VCaP (cell line): Measurements from ENCODE around the gene AP1G2.
A peak's percentile ranks its signal among the peaks of the same experiment; 100 is the strongest.

Experiments used
- H3K27ac ChIP-seq: fragments of 450-650 bp; 2 replicates; pipeline ENCODE4 v1.5.1; 2017
- TF ChIP-seq, protein P1 (sequence below): fragments of 450-650 bp; conservative IDR thresholded peaks from 2 replicates; pipeline ENCODE4 v1.5.1; 2017; ENCODE audit warnings: mild to moderate bottlenecking, moderate library complexity

Gene AP1G2

DNA sequence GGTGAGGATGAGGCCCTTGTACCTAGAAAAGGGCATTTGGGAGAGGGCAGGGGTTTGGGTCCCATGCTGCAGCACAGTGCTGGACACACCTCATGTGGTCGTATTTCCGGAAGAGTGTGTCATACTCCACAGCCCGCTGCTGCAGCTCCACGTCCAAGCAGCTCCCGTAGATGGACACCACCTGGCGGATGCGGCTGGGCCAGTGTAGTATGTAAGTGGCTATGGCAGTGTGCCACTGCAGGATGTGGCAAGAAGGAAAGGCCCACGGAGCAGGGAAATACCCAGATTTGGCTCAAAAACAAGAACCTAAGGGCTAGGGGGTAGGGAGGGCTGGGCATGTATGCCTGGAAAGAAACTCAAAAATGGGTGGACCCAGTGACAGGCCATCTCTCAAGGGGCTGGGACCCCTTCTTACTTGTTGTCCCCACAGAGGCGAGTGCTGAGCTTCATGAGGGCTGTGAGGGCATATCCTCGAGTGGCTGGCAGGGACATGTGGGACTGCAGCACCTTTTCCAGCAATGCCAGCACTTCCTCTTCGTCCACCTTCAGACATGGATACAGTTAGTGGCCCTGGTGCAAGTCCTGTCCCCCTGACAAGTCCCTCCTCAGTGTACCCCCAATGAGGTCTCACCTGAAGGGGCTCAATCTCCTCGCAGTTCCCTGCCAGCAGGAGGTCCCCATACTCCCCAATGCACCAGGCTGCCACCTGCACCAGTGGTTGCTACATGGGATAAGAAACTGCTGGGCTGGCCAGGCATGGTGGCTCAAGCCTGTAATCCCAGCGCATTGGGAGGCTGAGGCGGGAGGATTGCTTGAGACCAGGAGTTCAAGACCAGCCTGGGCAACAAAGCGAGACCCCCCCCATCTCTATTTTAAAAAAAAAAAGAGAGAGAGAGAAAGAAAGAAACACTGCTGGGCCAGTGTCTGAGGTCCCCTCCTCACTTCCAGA is 5.4 kb downstream of the AP1G2 start:
- no peak overlapping the region for H3K27ac ChIP-seq

DNA sequence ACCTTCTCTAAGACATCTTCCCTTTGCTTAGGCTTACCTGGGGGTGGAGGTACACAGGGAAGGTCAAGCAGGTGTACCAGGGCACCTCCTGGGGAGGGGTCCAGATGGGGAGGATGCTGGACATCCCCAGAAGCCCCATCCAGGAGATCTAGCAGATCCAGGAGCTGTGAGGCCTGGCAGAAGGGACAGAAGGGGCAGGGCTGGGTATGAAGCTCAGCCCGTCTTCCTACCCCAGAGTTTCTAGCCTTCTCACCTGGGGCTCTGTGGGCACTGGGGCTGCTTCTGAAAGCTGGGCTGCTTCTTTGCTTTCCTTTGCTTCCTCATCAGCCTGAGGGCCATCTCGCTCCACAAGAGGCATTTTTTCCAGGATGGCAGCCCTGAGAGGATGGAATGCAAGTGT is 6.3 kb downstream of the AP1G2 start:
- H3K27ac ChIP-seq: no peak overlapping the region
- TF ChIP-seq, protein P1, sequence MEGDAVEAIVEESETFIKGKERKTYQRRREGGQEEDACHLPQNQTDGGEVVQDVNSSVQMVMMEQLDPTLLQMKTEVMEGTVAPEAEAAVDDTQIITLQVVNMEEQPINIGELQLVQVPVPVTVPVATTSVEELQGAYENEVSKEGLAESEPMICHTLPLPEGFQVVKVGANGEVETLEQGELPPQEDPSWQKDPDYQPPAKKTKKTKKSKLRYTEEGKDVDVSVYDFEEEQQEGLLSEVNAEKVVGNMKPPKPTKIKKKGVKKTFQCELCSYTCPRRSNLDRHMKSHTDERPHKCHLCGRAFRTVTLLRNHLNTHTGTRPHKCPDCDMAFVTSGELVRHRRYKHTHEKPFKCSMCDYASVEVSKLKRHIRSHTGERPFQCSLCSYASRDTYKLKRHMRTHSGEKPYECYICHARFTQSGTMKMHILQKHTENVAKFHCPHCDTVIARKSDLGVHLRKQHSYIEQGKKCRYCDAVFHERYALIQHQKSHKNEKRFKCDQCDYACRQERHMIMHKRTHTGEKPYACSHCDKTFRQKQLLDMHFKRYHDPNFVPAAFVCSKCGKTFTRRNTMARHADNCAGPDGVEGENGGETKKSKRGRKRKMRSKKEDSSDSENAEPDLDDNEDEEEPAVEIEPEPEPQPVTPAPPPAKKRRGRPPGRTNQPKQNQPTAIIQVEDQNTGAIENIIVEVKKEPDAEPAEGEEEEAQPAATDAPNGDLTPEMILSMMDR: no peak

More for the DNA sequence above, 5.4 kb downstream of the AP1G2 start:
- TF ChIP-seq, protein P1: no peak

DNA sequence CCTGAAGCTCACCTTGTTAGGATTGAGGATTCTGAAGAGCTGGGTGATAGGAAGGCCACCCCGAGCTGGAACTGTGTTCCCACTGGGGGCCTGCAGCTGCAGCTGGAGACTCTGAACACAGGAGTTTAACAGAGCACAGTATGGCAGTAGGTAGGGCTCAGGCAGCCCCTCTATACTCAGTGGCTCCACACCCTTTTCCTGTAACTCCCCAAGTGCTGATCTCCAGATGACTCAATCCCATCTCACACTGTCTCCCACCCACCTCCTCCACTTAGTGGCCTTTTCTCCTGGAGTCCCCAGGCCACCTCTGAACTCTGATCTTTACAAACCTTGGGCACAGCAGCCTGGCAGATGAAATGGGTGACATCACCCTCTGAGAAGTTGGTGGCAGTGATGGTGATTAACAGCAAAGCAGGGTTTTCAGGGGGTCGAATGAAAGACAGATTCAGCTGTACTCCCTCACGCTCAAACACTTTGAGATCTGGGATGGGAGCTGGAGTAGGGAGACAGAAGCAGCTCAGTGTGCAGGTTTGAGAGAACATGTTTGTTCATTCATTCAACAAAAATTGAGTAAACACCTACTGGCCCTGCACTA is 7.6 kb downstream of the AP1G2 start:
- no peak overlapping the region for H3K27ac ChIP-seq
- TF ChIP-seq, protein P1: no peak

DNA sequence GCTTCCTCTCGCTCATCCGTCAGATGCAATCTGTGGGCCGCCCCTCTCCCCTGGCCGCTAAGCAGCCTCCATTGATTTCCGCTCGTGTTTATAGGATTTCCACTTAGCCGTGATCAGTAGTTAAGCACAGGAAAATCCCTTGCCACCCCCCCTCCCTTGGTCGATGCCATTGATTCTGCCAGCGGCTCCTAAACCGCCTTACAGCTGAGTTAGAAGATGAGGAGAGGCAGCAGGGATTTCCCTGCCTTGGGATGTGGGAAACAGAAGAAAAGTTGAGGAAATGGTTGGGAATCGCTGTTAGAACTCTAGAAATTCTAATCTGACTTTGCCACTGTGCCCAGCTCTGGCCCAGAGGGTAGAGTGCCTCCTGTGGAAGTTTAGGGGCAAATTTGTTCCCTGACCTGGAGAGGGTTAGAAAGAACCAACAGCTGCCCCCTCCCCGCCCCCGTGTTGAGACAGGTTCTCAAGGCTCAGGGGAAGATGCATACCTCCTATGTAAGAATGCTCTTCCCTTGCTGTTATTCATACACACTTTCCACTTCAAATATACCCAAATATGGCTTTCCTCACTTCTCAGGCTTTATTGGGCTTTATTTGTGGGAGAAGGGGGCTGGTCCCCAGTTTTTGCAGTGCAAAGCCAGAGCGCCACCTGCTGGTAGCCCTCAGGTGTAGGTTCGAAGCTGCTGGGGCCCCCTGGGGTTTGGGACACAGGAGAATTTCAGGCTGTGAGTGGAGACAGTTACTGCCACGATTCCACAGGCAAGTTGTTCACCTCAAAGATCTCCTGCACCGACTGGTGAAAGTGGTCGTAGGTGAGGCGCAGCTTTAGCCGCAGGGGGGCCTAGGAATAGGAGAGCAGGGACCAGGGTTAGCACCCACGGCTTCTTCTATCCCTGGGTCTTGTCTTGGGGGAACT is 8.3 kb downstream of the AP1G2 start:
- no peak overlapping the region for H3K27ac ChIP-seq
- TF ChIP-seq, protein P1: peak; percentile 89

DNA sequence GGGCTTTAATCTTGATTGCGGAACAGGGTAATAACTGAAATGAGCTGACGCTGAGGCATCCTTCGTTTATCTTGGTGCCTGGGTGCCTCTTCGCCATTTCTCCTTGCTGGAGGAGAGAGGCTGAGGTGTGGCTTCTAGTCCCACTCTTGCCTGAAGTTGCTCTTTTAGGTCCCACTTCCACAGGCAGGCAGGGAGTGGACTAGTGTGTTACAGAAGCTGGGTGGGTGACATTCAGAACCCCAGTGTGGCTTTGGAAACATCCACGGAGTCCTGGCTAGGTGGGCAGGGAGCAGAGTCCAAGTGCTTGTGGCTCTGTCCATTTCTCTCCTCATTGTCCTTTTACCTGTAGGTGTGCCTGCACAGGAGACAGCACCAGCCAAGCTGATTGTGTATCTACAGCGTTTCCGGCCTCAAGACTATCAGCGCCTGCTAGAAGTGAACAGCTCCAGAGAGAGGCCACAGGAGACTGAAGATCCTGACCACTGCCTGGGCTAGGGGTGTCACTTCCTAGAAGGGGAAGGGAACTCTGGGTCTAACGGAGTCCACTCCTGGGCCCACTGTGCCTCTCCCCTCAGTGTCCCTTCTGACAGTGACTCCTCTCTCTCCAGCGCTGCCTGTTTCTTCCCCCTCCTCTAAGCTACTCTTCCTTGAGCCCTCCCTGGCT is 9.1 kb downstream of the AP1G2 start:
- peak overlapping the region; percentile 93; the same call in 1 of the 2 replicates for H3K27ac ChIP-seq
- TF ChIP-seq, protein P1: no peak

DNA sequence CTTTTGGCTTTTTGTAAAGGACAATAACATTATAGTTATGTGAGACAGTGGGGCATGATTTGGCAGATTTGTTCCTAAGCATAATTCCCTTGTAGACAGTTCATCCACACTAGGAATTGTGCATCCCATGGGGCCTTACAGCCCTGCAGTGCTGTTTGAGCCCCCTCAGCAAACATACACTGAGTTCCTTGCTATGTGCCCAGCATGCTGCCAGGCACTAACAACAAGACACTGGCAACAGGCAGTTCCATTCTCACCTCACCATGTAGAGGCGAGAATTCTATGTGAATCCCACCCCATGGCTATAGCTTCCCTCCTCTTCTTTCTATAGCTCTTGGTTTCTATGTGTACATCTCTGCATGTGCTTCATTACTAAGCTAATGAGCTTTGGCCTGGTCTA is 9.6 kb downstream of the AP1G2 start:
- H3K27ac ChIP-seq: peak overlapping the region; percentile 93; the same call in 1 of the 2 replicates
- TF ChIP-seq, protein P1: no peak
